Measurements from ENCODE around the gene ARHGEF5.
"Not testable (repeated sequence)": the region's sequence is repeated elsewhere in the genome, so short reads cannot be mapped to it uniquely, and the experiment has no call there.

Gene ARHGEF5

DNA sequence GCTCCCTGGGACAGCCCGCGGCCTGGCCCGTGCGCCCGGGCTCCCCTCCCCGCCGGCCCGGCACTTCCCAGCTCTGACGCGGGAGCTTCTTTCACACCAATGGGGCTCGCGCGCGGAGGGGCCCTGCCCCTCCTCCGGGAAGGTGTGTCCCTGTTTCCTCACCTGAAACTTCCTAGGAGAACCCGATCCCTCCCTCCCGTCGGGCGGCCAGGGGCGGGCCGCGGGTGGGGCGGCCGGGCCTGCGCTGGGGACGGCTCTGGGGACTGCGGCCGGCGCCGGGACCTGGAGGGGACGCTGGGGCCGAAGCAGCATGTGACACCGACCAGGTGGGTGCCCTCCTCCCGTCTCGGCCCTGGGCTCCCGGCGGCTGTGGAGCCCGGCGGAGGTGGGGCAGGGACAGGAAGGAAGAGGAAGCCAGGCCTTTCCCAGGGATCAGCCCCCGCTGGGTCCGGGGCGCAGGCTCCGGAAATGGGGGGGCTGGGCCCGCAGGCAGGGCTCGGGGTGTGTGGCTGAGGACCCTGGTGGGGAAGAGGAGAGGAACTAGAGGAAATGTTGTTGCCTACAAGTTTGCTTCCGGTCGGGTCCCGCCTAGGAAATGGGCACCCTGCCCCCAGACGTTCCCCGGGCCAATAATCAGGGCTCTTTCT is at the start of gene ARHGEF5:
TSS of gene ARHGEF5 (plus strand) at position 227 of the 647 bp plus-strand sequence. CDS start 7,268 bp downstream, outside the sequence.
- DNase-seq (ENCODE audit: low read depth in 2 of 2): not testable (repeated sequence)

DNA sequence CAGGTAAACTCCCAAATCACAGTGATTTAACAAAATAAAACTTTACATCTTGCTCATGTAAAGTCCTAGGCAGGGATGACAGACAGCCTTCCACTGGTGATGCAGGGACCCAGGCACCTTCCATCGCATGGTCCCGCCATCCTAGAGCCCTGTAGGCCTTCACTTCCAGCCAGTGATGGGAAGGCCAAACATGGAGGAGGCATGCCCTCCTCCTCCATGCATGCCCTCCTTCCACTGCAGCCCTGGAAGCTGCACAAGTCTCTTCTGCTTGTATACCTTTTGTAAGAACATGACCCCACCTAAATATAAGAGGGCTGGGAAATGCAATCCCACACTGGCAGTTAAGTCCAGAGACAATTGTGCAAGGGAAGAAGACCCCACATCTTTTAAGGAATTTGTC is 45.5 kb upstream of the ARHGEF5 start:
- DNase-seq (ENCODE audit: low read depth in 2 of 2): not testable (repeated sequence)

DNA sequence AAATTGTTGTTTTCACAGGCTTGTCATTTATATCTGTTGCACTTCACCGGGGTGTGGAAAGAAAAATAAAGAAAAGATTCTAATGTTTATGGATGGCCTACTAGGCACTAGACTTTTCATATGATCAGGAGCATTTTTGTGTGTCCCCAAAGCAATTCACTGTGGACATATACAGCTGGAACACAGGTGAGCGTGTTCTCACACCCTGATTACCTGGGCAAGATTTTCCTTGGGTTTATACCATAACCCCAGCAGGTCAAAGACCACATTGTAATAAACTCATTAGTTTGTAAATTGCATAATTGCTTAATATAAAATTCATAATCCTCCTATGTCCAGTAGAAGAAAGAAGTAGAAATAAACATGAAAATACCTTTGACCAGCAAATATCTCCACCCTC is 44.0 kb upstream of the ARHGEF5 start:
- DNase-seq (ENCODE audit: low read depth in 2 of 2): not testable (repeated sequence)

GRCh38 chr7:144311872-144312469 is 43.2 kb upstream of the ARHGEF5 start, which contains the start of gene OR2A1:
TSS of gene OR2A1 (plus strand) at chr7:144312419. CDS start at chr7:144318125, 5,706 bp downstream.
- DNase-seq (ENCODE audit: low read depth in 2 of 2): not testable (repeated sequence)

- not testable (repeated sequence) for DNase-seq (ENCODE audit: low read depth in 2 of 2)
Measured at GRCh38 chr7:144317537-144317936, 37.7 kb upstream of the ARHGEF5 start.

DNA sequence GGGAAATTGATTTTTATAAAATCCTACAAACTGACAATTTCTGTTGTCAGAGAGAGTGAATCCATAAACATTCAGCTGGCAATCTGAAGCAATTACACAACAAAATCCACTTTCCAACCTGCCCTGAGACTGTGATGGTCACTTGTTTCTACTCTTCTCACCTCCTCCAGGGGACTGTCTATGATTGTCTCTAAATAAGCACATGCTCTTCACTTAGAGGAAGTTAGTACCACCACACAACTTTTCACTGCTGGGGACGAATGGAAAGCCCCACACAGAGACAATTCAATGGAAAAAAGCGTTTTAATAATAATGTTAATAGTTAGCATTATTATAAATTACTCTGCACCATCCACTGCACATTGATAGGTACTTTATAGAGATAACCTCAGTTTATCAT is 35.7 kb upstream of the ARHGEF5 start:
- DNase-seq (ENCODE audit: low read depth in 2 of 2): not testable (repeated sequence)

DNA sequence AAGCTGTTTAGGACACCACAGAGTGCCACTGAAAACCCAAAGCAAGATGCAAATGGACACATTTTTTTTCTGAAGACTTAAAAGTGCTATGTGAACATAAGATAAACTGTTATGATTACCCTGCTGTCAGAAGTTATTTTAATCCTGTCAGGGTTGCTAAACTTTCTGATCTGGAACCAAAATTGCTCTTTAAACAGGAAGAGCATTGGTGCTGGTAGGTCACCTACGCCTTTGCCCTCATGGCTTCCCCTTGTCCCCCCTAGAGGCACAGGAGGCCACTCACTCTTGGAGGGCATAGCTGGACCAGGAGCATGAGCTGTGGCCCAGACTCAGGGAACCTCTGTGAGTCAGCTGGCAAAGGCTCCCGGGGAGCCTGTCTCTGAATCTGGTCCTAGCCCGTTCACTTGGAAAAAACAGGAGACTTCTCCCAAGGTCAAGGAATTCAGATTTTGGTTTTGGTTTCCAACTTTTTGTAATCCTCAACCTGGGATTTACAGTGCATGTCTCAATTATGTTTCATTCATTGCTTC is 33.5 kb upstream of the ARHGEF5 start:
- DNase-seq (ENCODE audit: low read depth in 2 of 2): not testable (repeated sequence)

- not testable (repeated sequence) for DNase-seq (ENCODE audit: low read depth in 2 of 2)
Measured at GRCh38 chr7:144323359-144323758, 31.8 kb upstream of the ARHGEF5 start.

DNA sequence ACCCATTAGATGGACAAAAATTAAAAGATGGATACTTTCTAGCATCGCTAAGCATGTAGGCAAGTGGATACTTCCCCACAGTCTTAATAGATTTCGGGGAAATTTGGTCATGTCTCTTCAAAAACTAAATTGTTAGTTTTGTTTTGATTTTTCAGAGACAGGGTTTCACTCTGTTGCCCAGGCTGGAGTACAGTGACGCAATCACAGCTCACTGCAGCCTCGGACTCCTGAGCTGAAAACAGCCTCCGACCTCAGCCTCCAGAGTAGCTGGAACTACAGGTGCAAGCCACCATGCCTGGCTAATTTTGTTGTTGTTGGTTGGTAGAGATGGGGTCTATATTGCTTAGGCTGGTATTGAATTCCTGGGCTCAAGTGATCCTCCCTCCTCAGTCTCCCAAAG is 29.3 kb upstream of the ARHGEF5 start:
- DNase-seq (ENCODE audit: low read depth in 2 of 2): not testable (repeated sequence)

DNA sequence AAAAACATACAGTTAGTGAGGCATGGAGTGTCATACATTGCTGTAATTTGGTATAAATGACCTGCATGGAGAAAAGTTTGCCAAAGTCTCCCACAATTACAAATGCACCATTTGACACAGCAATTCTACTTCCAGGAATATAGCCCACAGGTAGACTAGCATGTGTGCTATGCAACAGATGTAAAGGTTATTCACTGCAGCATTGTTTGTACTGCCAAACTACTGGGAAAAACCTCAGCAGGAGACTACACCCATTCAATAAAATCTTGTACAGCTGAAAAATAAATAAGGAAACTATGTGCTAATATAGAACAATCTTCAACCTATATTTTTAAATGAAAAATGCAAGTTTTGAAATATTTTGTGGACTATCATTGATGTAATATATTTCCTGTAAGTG is 25.2 kb upstream of the ARHGEF5 start:
- DNase-seq (ENCODE audit: low read depth in 2 of 2): not testable (repeated sequence)

DNA sequence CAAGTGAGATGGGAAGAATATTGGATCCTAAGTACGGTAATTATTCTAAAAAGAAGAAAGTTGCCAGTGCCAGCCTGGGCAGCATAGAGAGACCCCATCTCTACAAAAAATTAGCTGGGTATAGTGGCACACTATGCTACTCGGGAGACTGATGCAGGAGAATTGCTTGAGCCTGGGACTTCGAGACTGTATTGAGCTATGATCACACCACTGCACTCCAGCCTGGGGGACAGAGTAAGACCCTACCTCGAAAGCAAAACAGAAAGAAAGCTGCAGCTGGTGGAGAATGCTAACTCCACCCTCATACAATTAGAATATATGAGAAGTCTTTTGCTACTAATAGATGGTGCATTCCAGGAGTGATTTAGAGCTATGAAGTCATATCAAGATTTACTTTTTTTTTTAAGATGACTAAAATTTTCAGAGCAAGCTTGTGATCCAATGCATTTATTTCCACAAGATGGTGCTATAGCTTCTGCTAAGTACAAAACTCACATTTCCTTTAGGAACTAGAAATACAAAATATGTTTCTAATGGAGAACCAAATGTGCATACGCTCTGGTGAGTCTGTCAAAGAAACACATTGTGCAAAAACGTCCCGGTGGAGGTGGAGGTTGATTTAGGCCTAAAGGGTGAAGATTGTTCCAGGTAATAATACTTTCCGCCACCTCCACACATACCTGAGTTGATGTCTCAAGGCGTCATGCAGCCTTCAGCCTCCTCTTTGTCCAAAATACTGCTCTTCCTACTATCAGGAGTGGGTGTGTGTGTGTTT is 23.8 kb upstream of the ARHGEF5 start:
- DNase-seq (ENCODE audit: low read depth in 2 of 2): not testable (repeated sequence)

- not testable (repeated sequence) for DNase-seq (ENCODE audit: low read depth in 2 of 2)
Measured at GRCh38 chr7:144331996-144332288, 23.3 kb upstream of the ARHGEF5 start.

- DNase-seq (ENCODE audit: low read depth in 2 of 2): not testable (repeated sequence)
Measured at GRCh38 chr7:144348625-144349024, 6.6 kb upstream of the ARHGEF5 start.

- not testable (repeated sequence) for DNase-seq (ENCODE audit: low read depth in 2 of 2)
Measured at GRCh38 chr7:144351667-144352066, 3.5 kb upstream of the ARHGEF5 start.

DNA sequence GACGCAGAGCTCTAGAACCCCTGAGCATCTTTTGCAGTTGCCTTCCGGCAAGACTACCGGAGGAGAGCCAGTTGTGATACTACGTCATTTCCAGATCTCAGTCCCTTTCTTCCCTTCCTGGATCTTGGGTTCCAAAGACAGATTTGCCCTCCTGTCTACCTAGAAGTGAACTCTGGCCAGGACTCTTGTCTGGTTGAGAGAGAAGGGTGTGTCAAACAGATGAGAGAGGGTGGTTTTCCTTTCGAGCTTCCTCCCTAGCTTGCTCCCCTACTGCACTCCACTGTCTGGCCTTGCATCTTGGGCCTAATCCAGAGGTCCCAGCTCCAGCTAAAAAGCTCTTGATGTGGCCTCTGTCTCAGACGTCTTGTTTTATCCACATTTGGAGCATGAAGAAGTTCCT is 983 bp downstream of the ARHGEF5 start:
- DNase-seq (ENCODE audit: low read depth in 2 of 2): not testable (repeated sequence)

GRCh38 chr7:144356860-144357259 is 1.7 kb downstream of the ARHGEF5 start:
- not testable (repeated sequence) for DNase-seq (ENCODE audit: low read depth in 2 of 2)

DNA sequence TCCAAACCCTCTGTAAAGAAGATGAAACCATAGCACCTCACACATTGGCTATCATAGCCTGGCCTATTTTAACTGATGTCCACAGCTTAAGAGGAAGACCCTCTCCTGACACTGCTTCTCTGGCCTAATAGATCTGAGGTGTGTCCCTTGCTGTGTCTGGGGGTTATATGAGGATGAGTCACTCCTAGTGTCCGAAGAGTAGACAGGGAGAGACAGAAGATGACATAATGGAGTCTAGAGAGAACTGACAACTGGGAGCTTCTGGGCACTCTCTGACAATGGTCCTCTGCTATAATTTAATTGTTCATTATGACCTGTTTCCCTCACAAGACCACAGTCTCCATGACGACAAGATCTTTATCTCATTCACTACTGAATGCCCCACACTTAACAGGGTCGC is 6.9 kb downstream of the ARHGEF5 start:
- not testable (repeated sequence) for DNase-seq (ENCODE audit: low read depth in 2 of 2)

GRCh38 chr7:144365523-144365922 is 10.3 kb downstream of the ARHGEF5 start:
- not testable (repeated sequence) for DNase-seq (ENCODE audit: low read depth in 2 of 2)

GRCh38 chr7:144367250-144367649 is 12.0 kb downstream of the ARHGEF5 start:
- not testable (repeated sequence) for DNase-seq (ENCODE audit: low read depth in 2 of 2)

- DNase-seq (ENCODE audit: low read depth in 2 of 2): not testable (repeated sequence)
Measured at GRCh38 chr7:144369221-144369620, 14.0 kb downstream of the ARHGEF5 start.

GRCh38 chr7:144378651-144379050 is 23.4 kb downstream of the ARHGEF5 start:
- no peak for DNase-seq (ENCODE audit: low read depth in 2 of 2)

GRCh38 chr7:144379776-144380384 is 24.7 kb downstream of the ARHGEF5 start:
- no peak for DNase-seq (ENCODE audit: low read depth in 2 of 2)
